GM12801 (cell line): ENCODE results near the gene SELENON.

Experiments used
- TF ChIP-seq, protein P1 (sequence below): IDR thresholded peaks from one replicate; pipeline ENCODE4 v1.5.1; 2011; ENCODE audit warnings: control low read depth; ENCODE audit not compliant: insufficient read length; ENCODE audit errors: extremely low read depth

Gene SELENON

DNA sequence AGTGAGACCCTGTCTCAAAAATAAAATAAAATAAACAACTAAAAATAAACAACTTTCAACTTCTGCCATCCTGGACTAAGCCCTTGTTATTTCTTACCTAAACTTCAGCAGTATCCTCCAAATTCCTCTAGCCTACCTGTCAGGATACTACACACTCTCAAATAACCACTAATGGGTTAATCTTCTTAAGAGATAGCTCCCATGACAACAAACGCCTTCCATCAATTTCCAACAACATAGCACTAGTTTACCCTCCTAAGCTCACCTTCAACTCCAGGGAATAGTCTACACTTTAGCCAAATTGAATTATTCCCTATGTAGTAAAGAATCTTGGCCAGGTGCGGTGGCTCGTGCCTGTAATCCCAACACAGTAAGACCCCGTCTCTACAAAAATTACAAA is 47.9 kb downstream of the SELENON start:
- TF ChIP-seq, protein P1, sequence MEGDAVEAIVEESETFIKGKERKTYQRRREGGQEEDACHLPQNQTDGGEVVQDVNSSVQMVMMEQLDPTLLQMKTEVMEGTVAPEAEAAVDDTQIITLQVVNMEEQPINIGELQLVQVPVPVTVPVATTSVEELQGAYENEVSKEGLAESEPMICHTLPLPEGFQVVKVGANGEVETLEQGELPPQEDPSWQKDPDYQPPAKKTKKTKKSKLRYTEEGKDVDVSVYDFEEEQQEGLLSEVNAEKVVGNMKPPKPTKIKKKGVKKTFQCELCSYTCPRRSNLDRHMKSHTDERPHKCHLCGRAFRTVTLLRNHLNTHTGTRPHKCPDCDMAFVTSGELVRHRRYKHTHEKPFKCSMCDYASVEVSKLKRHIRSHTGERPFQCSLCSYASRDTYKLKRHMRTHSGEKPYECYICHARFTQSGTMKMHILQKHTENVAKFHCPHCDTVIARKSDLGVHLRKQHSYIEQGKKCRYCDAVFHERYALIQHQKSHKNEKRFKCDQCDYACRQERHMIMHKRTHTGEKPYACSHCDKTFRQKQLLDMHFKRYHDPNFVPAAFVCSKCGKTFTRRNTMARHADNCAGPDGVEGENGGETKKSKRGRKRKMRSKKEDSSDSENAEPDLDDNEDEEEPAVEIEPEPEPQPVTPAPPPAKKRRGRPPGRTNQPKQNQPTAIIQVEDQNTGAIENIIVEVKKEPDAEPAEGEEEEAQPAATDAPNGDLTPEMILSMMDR: no peak

DNA sequence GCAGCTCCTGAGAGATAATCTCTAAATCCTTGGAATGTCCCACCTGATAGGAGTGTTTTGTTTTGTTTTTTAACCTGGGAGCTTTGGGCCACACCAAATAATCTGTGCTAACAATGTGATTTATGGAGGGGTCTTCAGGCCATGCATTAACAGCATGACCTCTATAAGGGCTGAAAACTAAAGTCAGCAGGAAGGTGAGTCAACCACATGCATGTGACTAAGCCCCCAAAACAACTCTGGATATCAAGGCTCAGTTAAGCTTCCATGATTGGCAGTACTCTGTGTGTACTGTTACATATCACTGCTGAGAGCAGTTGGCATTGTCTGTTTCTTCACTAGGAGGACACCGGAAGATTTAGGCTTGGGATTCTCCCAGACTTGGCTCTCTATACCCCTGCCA is 48.5 kb downstream of the SELENON start:
- TF ChIP-seq, protein P1: no peak

DNA sequence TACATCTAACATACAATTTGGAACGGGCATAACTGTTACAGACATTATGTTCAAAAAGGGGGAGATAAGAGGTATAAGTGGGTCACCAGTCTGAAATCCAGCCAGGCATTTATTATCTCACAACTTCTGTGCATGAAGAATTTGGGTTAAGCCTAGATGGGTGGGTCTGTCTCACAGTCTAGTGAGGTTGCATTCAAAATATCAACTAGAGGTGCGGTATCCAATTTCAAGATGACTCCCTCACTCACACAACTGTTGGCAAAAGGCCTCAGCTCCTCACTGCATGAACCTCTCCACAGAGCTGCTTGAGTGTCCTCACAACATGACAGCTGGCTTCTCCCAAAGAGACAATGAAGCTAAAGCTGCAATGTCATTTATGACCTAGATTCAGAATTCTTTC is 54.6 kb downstream of the SELENON start:
- TF ChIP-seq, protein P1: no peak

DNA sequence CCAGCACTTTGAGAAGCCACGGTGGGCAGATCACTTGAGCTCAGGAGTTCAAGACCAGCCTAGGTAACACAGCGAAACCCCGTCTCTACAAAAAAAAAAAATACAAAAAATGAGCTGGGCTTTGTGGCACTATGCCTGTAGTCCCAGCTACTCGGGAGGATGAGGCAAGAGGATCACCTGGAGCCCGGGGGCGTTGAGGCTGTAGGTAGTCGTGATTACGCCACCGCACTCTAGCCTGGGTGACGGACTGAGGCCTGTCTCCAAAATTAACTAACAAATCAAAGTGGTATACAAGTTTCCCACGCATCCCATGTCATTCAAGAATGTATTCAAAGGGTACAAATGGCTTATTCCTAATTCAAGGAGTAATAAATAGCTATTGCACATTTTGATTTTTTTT is 56.9 kb downstream of the SELENON start:
- TF ChIP-seq, protein P1: no peak

DNA sequence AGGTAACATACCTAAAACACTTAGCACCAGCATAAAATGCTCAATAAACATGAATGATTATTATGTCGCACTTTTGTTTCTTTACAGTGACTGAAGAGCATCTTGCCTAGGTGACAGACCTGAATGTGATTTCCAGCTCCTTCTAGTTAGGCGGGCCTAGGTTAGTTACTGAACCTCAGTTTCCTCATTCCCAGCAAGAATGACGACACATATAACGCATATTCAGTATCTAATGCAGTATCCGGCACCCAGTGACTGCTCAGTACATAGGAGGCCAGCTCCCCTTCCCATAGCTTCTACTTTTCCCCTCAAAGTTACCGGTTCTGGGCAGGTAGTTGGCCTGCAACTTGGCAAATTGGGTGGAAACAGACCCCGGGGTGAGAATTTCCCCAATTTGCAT is 58.5 kb downstream of the SELENON start:
- TF ChIP-seq, protein P1: no peak

DNA sequence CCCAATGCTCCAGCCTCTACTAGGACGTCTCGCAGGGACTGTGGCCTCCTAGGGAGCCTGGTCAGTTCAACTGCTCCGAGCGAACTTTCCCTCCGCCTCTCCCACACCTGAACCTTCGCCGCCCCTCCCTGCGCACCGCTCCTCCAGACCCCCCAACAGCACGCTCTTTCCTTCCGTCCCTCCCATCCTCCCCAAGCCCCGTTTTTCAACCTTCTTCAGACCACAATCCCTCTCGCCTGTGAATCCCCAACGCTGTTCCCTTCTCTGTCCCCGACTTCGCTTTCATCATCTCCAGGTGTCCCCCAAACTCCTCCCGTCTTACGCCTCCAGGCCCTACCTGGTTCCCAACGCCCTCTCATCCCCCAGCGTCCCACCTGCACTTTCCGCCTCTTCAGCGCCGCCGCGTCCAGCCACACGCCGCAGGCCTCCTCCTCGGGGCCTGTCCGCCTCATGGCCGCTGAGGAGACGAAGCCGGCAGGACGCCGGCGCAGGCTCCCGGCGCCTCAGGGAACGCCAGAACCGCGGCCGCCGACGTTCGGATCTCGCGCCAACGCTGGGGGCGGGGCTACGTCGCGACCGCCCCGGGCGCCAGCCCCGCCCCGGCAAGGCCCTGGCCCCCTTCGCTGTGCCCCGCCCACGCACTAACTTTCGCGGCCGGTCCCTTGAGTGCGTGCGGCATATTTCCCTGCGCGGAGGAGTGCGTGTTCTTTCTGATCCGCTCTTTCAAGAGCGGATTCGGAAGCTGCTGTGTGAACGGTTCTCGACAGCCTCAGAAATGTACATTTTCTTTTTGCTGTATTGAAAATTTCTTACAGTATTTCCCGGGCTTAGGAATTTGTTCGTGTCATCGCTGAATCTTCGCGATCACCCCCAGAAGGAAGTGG is 59.2 kb downstream of the SELENON start, which contains the start of gene AUNIP:
Gene AUNIP, minus strand, starts transcription at position 552 of the 884 bp plus-strand sequence. Its CDS starts 100 bp downstream, at position 452.
- TF ChIP-seq, protein P1: no peak

DNA sequence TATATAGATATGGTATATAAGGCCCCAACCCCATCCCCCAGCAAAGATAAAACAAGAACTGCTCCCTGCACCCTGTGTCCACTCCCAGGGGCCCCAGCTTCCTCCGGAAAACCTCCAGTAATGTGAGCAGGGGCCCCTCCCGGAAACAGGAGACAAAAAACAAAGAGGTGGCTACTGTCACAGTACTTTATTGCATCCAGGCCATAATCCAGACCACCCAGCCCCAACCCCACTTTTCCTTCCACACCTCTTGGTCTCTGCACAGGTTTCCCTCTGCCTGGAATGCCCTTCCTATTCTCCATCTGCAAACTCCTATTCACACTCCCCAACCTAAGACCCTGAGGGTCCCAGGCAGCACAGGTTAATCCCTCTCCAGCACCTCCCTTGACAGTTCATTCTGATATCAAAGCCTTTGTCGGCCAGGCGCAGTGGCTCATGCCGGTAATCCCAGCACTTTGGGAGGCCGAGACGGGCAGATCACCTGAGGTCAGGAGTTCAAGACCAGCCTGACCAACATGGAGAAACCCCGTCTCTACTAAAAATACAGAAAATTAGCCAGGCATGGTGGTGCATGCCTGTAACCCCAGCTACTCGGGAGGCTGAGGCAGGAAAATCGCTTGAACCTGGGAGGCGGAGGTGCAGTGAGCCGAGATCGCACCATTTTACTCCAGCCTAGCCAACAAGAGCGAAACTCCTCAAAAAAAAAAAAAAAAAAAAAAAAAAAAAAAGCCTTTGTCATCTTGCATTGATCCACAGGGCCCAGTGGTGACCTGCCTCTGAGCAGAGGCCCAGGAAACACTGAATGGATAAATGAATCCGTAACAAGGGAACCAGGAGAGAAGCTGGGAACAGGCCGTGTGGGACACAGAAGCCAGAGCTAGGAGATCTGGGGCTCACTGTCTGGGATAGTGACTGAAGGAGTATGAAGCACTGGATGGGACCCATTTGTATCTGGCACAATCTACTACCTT is 61.6 kb downstream of the SELENON start:
- TF ChIP-seq, protein P1: no peak
